GM12878 (cell line): ENCODE results near the gene CFAP74. TPM values are rescaled to one million over a fixed set of nuclear protein-coding genes. Genes with fewer than 3 reads are reported as not detected.

Experiments
- ATAC-seq: fragments of 200-7000 bp; cut with Tn5 transposase; 3 replicates; pipeline ENCODE4 v1.9.1; 2020; ENCODE audit warnings: mild to moderate bottlenecking, moderate library complexity
- BruUV-seq: library from RNA; stranded (reverse); fragments of 400-500 nt; replicated peaks from 2 replicates; lab custom pipeline; 2021; lab: Mats Ljungman, UMichigan
- CTCF ChIA-PET: fragments of 300-600 bp; sonication (Branson Sonifier 250); formaldehyde crosslinking; extraction: SDS; loops from one replicate; lab custom pipeline; 2021; ENCODE audit warnings: inconsistent platforms; lab: Yijun Ruan, JAX
- POLR2A ChIA-PET: fragments of 350-600 bp; formaldehyde crosslinking; extraction: SDS; loops from one replicate; lab custom pipeline; 2021; ENCODE audit warnings: inconsistent platforms; lab: Charles Lee
- RAD21 ChIA-PET: fragments of 300-600 bp; sonication (Branson Sonifier 250); formaldehyde crosslinking; loops from one replicate; lab custom pipeline; 2023; ENCODE audit warnings: antibody characterized with exemption; ENCODE audit not compliant: unreplicated experiment; lab: Charles Lee
- SMC1A ChIA-PET: fragments of 300-600 bp; sonication (Branson Sonifier 250); formaldehyde crosslinking; loops from one replicate; lab custom pipeline; 2023; ENCODE audit not compliant: unreplicated experiment, uncharacterized antibody; lab: Charles Lee
- DNase-seq: peaks from one replicate; pipeline ENCODE4 v3.0.0-alpha.2; 2011; ENCODE audit warnings: low read depth, low spot score
- FAIRE-seq: peaks from 3 replicates; lab custom pipeline; 2011; peaks lifted over from hg19 to GRCh38; lab: Jason Lieb, UNC
- H2AFZ ChIP-seq: 2 replicates; pipeline ENCODE4 v1.6.0; 2011; ENCODE audit warnings: low read depth, low read length, control low read depth; ENCODE audit not compliant: control insufficient read depth
- H3K27ac ChIP-seq: 2 replicates; pipeline ENCODE4 v1.5.1; 2011; ENCODE audit warnings: control low read depth; ENCODE audit not compliant: control insufficient read depth, insufficient read depth
- H3K27me3 ChIP-seq, 2 experiments: replicated peaks in 1 of 2; 2 replicates each; pipeline versions ENCODE4 v1.6.0 to v1.6.1; 2011; ENCODE audit warnings: low read length in 1 of 2; ENCODE audit not compliant: control insufficient read depth in 2 of 2, insufficient read depth in 2 of 2
- H3K36me3 ChIP-seq, 2 experiments: 2 replicates each; pipeline ENCODE4 v1.5.1; 2011; ENCODE audit warnings: low read length in 1 of 2; ENCODE audit not compliant: control insufficient read depth in 2 of 2, insufficient read depth in 2 of 2
- H3K4me1 ChIP-seq: 2 replicates; pipeline ENCODE4 v1.6.1; 2011; ENCODE audit warnings: mild to moderate bottlenecking, low read length, moderate library complexity, mixed read lengths; ENCODE audit not compliant: control insufficient read depth, insufficient read depth
- H3K4me2 ChIP-seq: 2 replicates; pipeline ENCODE4 v1.6.0; 2011; ENCODE audit warnings: control low read depth; ENCODE audit not compliant: control insufficient read depth, insufficient read depth
- H3K4me3 ChIP-seq: fragments of 200-600 bp; sonication (generic); 2 replicates; pipeline ENCODE4 v1.5.1; 2016
- H3K79me2 ChIP-seq: 2 replicates; pipeline ENCODE4 v1.6.0; 2011; ENCODE audit warnings: low read length; ENCODE audit not compliant: control insufficient read depth, insufficient read depth
- H3K9ac ChIP-seq: 2 replicates; pipeline ENCODE4 v1.8.0; 2011; ENCODE audit warnings: low read length, control low read depth, mixed read lengths; ENCODE audit not compliant: control insufficient read depth, insufficient read depth
- H3K9me3 ChIP-seq: replicated peaks from 3 replicates; pipeline ENCODE4 v1.5.1; 2011; ENCODE audit warnings: mild to moderate bottlenecking, low read length; ENCODE audit not compliant: control insufficient read depth, insufficient read depth
- H4K20me1 ChIP-seq: 2 replicates; pipeline ENCODE4 v1.6.0; 2011; ENCODE audit not compliant: control insufficient read depth, insufficient read depth
- CEBPB ChIP-seq, 2 experiments: fragments of 150-350 bp in 1 of 2; IDR thresholded peaks; 2 replicates each; pipeline ENCODE4 v1.6.1; 2012 to 2014; ENCODE audit warnings: low read depth in 2 of 2, low read length in 2 of 2, borderline replicate concordance in 1 of 2, inconsistent platforms in 1 of 2
- GABPA ChIP-seq: IDR thresholded peaks from 2 replicates; pipeline ENCODE4 v1.6.1; 2014; ENCODE audit warnings: antibody characterized with exemption, low read depth, mild to moderate bottlenecking, inconsistent platforms
- HSF1 ChIP-seq: fragments of 150-350 bp; IDR thresholded peaks from 2 replicates; pipeline ENCODE4 v1.6.1; 2014; ENCODE audit warnings: mild to moderate bottlenecking, low read depth, low read length
- LARP7 ChIP-seq: fragments of 450-650 bp; IDR thresholded peaks from 2 replicates; pipeline ENCODE4 v1.6.1; 2017; ENCODE audit warnings: mild to moderate bottlenecking
- SMC3 ChIP-seq: IDR thresholded peaks from 2 replicates; pipeline ENCODE4 v1.6.1; 2011; ENCODE audit warnings: low read length, improper control_type of control experiment, borderline replicate concordance
- TCF12 ChIP-seq: IDR thresholded peaks from 2 replicates; pipeline ENCODE4 v1.6.1; 2011; ENCODE audit warnings: low read depth, mild to moderate bottlenecking, low read length
- ZNF384 ChIP-seq: IDR thresholded peaks from 2 replicates; pipeline ENCODE4 v1.6.1; 2012; ENCODE audit warnings: low read depth, mild to moderate bottlenecking, low read length, improper control_type of control experiment, borderline replicate concordance
- WGBS: methylation state at CpG from one replicate; pipeline ENCODE4 v1.1.6; 2016; ENCODE audit warnings: low lambda C conversion rate; ENCODE audit not compliant: insufficient replicate concordance, insufficient coverage; ENCODE audit errors: missing lambda C conversion rate; 5-methylcytosine and 5-hydroxymethylcytosine counted together
- in situ Hi-C: fragments of 300-500 bp; cut with MboI; formaldehyde crosslinking; loops from 9 replicates; pipeline ENCODE4 v1.14.3; 2018; ENCODE audit warnings: mixed read lengths
- intact Hi-C: fragments of 100-400 bp; cut with micrococcal nuclease; formaldehyde crosslinking; loops from one replicate; pipeline ENCODE4 v1.14.2; 2022; ENCODE audit not compliant: unreplicated experiment
- polyA plus RNA-seq, 11 experiments: library from polyadenylated mRNA; depleted of rRNA in 4 of 11; unstranded in 6 of 11; stranded (reverse) in 5 of 11; fragments of >200 nt; fragmentation: Nextera tagmentation in 4 of 11; fragmentation: Illumina TruSeq in 1 of 11; extraction: Ambion mirVana in 4 of 11; extraction: Trizol in 1 of 11; gene quantifications; 1 replicate in 1 of 11; 2 replicates in 10 of 11; pipeline versions ENCODE4 v1.2.1 to v1.2.3, GENCODE V29; 2011 to 2016; ENCODE audit warnings: inconsistent platforms in 2 of 11, missing spikeins in 2 of 11, low read depth in 1 of 11
- total RNA-seq, 4 experiments: library from RNA; depleted of rRNA in 3 of 4; stranded (reverse); fragments of >200 nt in 3 of 4; fragmentation: Illumina TruSeq in 1 of 4; extraction: Trizol in 1 of 4; gene quantifications; 2 replicates each; pipeline versions ENCODE4 v1.2.1 to v1.2.3, GENCODE V29; 2013 to 2021

Gene CFAP74
- total and polyA plus RNA-seq, 10 of the 15 experiments (the other 5 are each of a cell fraction or from before 2014, with no cell fraction given): 0.01 TPM; not detected in 9

- H3K4me3 ChIP-seq: no peak overlapping the region
- ATAC-seq: no peak
- H3K4me2 ChIP-seq: no peak overlapping the region
- TF ChIP-seq LARP7: no peak
- TF ChIP-seq GABPA: no peak
- no peak for TF ChIP-seq ZNF384
- no peak for TF ChIP-seq HSF1
- no peak for TF ChIP-seq SMC3
- TF ChIP-seq TCF12: no peak
- TF ChIP-seq, all 136 proteins: peak for 0
- ChIA-PET CTCF (no interaction called here), POLR2A (no interaction called here), RAD21 (no interaction called here), SMC1A (no interaction called here)
- no peaks in the 10 kb centered on the region for H3K4me1 ChIP-seq
- DNase-seq (no peak), FAIRE-seq (no peak)
- in situ Hi-C loops (no loop called here), intact Hi-C loops (no loop called here)
- H3K36me3 ChIP-seq: no peaks in the 10 kb centered on the region
- no TSS peak for BruUV-seq
- H4K20me1 ChIP-seq: no peaks in the 10 kb centered on the region
- no peak overlapping the region for H2AFZ ChIP-seq
- H3K27me3 ChIP-seq: peaks cover 0 to 3% of the 10 kb centered on the region in 2 experiments; a peak in 2 of 4 replicates
- no peak overlapping the region for H3K9ac ChIP-seq
- H3K9me3 ChIP-seq: no peaks in the 10 kb centered on the region
- no peaks in the 10 kb centered on the region for H3K79me2 ChIP-seq
- H3K27ac ChIP-seq: no peak overlapping the region
- 64% methylated on average over 23 of the region's 25 CpGs for WGBS
Observed at GRCh38 chr1:2021550-2021949, 18.0 kb upstream of the CFAP74 start.

- RAD21 ChIA-PET: no interaction called here
- no peak overlapping the region for H3K9ac ChIP-seq
- intact Hi-C loops (no loop called here), in situ Hi-C loops (no loop called here)
- no peak overlapping the region for H3K4me3 ChIP-seq
- no peak overlapping the region for H3K27ac ChIP-seq
- 40% methylated on average over 11 of the region's 11 CpGs for WGBS
- H3K36me3 ChIP-seq: no peaks in the 10 kb centered on the region
- no peak for FAIRE-seq
- peaks cover 3% of the 10 kb centered on the region in 2 experiments; a peak in 2 of 4 replicates for H3K27me3 ChIP-seq
- CTCF ChIA-PET: no interaction called here
- SMC1A ChIA-PET: no interaction called here
- H3K4me2 ChIP-seq: no peak overlapping the region
- no peak for ATAC-seq
- POLR2A ChIA-PET: no interaction called here
- no peak for DNase-seq
- H3K9me3 ChIP-seq: no peaks in the 10 kb centered on the region
- BruUV-seq: no TSS peak
- H3K79me2 ChIP-seq: no peaks in the 10 kb centered on the region
- H4K20me1 ChIP-seq: no peaks in the 10 kb centered on the region
- TF ChIP-seq CEBPB (IDR thresholded peaks at IDR 0.05; ENCODE audit: borderline replicate concordance in 1 of 2, low read depth in 2 of 2, low read length in 2 of 2): no peak
- H3K4me1 ChIP-seq: no peaks in the 10 kb centered on the region
- H2AFZ ChIP-seq: no peak overlapping the region
Observed at GRCh38 chr1:2020310-2020655, 16.7 kb upstream of the CFAP74 start.
